WERI-Rb-1 (cell line): ENCODE results near the gene CYTH3.

ENCODE experiments used
- DNase-seq: peaks from one replicate; pipeline ENCODE4 v3.0.0-alpha.2; 2020
- H3K27ac ChIP-seq: fragments of 250-450 bp; sonication (Bioruptor Pico); 2 replicates; pipeline ENCODE4 v1.5.1; 2020; ENCODE audit warnings: mild to moderate bottlenecking, moderate library complexity
- H3K27me3 ChIP-seq: fragments of 250-450 bp; sonication (Bioruptor Pico); 2 replicates; pipeline ENCODE4 v1.5.1; 2021; ENCODE audit warnings: mild to moderate bottlenecking, low read depth, moderate library complexity; ENCODE audit not compliant: insufficient read depth, severe bottlenecking
- H3K36me3 ChIP-seq: fragments of 250-450 bp; sonication (Bioruptor Pico); 2 replicates; pipeline ENCODE4 v1.5.1; 2020; ENCODE audit warnings: mild to moderate bottlenecking, moderate library complexity
- H3K4me3 ChIP-seq: 2 replicates; pipeline ENCODE4 v1.5.1; 2011; ENCODE audit warnings: low read depth, mild to moderate bottlenecking, control low read depth, low read length
- H3K9me3 ChIP-seq: fragments of 250-450 bp; sonication (Bioruptor Pico); 2 replicates; pipeline ENCODE4 v1.5.1; 2021; ENCODE audit warnings: mild to moderate bottlenecking, moderate library complexity; ENCODE audit not compliant: severe bottlenecking
- TF ChIP-seq, protein P1 (sequence below): IDR thresholded peaks from 2 replicates; pipeline ENCODE4 v1.5.1; 2011; ENCODE audit warnings: low read depth, mild to moderate bottlenecking, control low read depth, inconsistent platforms, low read length

CYTH3 gene

DNA sequence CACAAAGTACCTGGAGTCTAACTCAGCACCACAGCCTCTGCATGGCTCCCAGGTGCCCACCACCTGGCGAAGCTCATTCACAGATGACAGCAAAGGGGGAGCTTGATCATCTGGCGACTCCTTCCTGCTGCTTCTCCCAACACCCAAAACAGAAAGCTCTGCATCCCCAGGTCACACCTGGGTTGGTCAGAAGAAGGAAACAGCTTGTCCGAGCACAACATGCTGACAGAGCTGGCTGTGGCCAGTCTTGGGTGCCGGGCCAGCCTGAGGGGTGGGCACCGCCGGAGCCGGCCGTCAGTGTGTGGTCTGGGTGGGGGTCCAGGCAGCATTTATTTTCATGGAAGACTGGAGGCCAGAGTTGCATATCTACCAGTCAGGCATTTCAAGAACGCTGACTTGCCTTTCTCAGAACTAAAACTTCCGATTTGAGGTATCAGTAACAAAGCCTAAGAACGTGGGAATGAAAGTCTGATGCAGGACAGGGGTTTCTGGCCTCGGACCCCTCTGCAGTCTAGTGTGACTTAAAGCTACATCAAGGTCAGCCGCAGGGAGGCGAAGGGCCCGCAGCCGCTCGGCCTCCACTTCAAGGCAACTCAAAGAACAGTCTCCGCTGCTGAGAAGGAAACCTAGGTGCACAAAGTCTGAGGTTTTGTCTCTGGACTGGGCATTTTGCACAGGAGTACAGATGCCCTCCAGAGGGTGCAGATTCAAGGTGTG is 109.6 kb downstream of the CYTH3 start:
- Histone ChIP-seq H3K36me3 (peaks cover 27% of the 10 kb centered on the region), H3K27ac (no peak overlapping the region), H3K4me3 (no peak overlapping the region), H3K27me3 (no peaks in the 10 kb centered on the region), H3K9me3 (no peaks in the 10 kb centered on the region)
- no peak for DNase-seq
- TF ChIP-seq, protein P1, sequence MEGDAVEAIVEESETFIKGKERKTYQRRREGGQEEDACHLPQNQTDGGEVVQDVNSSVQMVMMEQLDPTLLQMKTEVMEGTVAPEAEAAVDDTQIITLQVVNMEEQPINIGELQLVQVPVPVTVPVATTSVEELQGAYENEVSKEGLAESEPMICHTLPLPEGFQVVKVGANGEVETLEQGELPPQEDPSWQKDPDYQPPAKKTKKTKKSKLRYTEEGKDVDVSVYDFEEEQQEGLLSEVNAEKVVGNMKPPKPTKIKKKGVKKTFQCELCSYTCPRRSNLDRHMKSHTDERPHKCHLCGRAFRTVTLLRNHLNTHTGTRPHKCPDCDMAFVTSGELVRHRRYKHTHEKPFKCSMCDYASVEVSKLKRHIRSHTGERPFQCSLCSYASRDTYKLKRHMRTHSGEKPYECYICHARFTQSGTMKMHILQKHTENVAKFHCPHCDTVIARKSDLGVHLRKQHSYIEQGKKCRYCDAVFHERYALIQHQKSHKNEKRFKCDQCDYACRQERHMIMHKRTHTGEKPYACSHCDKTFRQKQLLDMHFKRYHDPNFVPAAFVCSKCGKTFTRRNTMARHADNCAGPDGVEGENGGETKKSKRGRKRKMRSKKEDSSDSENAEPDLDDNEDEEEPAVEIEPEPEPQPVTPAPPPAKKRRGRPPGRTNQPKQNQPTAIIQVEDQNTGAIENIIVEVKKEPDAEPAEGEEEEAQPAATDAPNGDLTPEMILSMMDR: no peak

DNA sequence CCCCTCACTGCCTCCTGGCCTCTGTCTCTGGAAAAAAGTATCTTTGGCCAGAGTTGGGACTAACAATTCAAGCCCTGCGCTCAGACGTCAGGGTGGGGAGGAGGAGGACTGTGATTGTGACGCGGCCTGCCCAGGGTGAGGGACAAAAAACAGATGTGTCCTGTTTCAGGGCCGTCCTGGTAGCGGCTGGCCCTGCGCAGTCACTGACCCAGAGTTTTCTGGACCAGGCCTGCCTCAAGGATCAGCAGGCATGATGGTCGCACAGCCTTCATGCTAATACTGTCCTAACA is 110.1 kb downstream of the CYTH3 start:
- no peak overlapping the region for H3K27ac ChIP-seq
- TF ChIP-seq, protein P1: no peak
- no peak for DNase-seq
- H3K4me3 ChIP-seq: no peak overlapping the region
- no peaks in the 10 kb centered on the region for H3K27me3 ChIP-seq
- H3K9me3 ChIP-seq: no peaks in the 10 kb centered on the region
- peaks cover 32% of the 10 kb centered on the region for H3K36me3 ChIP-seq

DNA sequence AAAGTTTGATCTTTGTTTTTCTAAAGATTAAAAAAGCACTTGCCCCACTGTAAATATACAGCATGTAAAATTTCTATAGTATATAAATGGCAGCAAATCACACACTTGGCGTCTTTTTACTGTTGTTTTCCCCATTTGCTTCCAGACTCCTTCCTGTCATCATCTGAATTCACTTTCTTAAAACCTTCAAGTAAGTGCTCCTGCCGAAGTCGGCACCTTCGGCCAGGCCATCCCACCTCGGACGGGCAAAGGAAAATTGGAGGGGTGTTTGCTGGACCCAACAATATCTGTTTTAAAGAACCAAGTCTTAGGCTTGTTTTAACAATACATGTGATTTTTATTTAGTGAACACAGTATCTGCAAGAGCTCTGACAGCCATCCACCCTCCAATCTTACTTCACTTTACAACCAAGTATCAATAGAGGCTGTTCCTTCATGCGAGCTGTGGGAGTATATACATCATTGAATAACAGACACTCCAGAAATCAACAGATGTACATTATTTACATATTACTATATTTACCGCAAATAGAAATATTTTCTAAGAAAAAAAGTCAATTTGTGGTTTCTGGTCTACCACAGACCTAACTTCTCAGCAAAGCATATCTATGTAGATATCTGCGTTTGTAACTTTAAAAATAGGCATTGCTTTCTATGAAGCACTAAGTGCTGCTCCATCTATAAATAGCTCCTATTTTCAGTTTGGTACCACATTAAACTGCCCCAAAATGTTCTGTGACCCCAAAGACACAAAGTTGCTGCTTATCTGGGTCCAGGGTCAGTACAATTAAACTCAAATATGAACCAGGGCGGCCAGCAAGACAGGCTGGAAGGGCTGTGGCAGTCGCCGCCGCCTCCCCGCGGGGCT is 110.7 kb downstream of the CYTH3 start:
- TF ChIP-seq, protein P1: no peak
- Histone ChIP-seq H3K27me3 (no peaks in the 10 kb centered on the region), H3K36me3 (peaks cover 38% of the 10 kb centered on the region), H3K4me3 (no peak overlapping the region), H3K27ac (no peak overlapping the region), H3K9me3 (no peaks in the 10 kb centered on the region)
- no peak for DNase-seq

DNA sequence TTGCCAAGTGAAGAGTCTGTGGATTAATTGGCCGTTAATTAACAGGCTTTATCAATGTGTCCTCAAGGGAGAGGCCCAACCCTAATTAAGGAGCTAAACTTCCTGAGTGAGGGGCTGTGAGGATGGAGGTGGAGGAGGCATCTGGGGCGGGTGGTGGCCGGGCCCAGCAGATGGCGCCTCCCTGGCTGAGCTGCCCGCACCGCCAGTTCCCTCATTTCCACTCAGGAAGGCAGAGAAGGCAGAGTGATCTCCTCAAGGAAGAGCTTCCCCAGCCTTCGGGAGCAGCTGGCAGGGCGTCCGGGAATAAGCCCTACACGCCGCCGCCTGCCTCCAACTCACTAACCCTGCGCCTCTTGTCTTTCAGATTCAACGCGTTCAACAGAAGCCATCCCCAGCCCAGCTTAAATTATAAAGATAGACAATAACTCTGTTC is 112.2 kb downstream of the CYTH3 start:
- H3K27ac ChIP-seq: peak overlapping the region; percentile 31
- DNase-seq: peak; percentile 88
- H3K27me3 ChIP-seq: no peaks in the 10 kb centered on the region
- no peaks in the 10 kb centered on the region for H3K9me3 ChIP-seq
- H3K4me3 ChIP-seq: no peak overlapping the region
- TF ChIP-seq, protein P1: peak; percentile 86
- peaks cover 53% of the 10 kb centered on the region for H3K36me3 ChIP-seq

DNA sequence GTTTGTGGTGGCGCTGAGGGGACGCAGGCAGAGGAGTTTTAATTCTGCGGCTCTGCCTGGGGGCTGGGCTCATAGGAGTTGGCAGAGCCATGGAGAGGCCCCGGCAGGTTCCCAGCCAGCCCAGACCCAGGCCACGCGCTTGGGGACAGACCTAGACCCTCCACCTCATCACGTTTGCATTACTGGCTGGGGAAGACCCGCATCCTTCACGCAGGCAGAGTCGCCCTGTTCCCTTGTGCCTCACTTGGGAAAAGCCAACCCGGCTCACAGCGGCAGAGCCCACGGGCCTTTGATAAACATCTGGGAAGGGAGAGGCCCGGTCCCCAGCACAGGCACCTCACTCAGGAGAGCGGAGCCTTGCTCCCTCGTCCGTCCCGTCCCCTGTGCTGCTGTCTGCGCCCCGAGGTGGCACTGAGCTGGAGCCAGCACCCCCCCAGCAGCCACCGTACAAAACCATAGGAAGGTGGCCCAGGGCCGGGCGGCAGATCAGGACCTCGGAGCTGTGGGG is 112.8 kb downstream of the CYTH3 start:
- peaks cover 57% of the 10 kb centered on the region for H3K36me3 ChIP-seq
- no peaks in the 10 kb centered on the region for H3K9me3 ChIP-seq
- H3K27me3 ChIP-seq: no peaks in the 10 kb centered on the region
- DNase-seq: no peak
- H3K4me3 ChIP-seq: no peak overlapping the region
- TF ChIP-seq, protein P1: no peak
- H3K27ac ChIP-seq: peak overlapping the region; percentile 31; the same call in 1 of the 2 replicates
